Measurements from ENCODE around the gene SBF2. TPM values are rescaled to one million over a fixed set of nuclear protein-coding genes. Genes with fewer than 3 reads are reported as not detected.

Gene SBF2
- total RNA-seq, 1 donor from 2014 or later = 38.5 TPM

DNA sequence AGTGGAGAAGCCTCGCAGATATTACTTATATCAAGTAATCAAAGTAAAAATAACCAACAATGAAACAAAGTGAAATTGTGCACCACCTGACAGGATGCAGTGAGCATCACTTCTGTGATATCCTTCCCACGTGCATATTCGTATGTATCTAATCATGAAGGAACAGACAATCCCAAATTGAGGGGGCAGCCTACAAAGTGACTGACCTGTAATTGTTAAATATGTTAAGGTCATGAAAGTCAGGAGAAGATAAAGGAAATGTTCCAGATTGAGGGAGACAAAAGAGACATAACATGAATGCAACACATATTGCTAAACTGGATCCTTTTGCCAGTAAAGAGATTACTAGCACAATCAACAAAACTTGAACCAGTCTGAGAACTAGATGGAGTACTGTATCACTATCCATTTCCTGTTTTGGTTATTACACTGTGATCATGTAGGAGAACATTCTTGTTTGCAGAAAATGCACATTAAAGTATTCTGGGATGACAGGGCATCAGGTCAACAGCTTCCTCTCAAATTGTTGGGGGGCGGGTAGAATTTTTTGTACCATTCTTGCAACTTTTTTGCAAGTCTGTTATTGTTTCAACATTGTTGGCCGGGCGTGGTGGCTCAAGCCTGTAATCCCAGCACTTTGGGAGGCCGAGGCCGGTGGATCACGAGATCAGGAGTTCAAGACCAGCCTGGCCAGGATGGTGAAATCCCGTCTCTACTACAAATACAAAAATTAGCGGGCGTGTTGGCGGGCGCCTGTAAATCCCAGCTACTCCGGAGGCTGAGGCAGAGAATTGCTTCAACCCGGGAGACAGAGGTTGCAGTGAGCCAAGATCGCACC, 2.0 kb downstream of the SBF2 start:
- Histone ChIP-seq H3K4me3 (no peak overlapping the region), H3K27ac (peak overlapping the region; percentile 87), H3K27me3 (no peaks in the 10 kb centered on the region), H3K9me3 (no peaks in the 10 kb centered on the region), H3K4me1 (peaks cover 31% of the 10 kb centered on the region), H3K36me3 (no peaks in the 10 kb centered on the region)
- no peak for DNase-seq
- no peak for TF ChIP-seq CTCF (IDR thresholded peaks at IDR 0.05)
- ATAC-seq = no peak
- intact Hi-C loops (cut with DNase I) = no loop called here

DNA sequence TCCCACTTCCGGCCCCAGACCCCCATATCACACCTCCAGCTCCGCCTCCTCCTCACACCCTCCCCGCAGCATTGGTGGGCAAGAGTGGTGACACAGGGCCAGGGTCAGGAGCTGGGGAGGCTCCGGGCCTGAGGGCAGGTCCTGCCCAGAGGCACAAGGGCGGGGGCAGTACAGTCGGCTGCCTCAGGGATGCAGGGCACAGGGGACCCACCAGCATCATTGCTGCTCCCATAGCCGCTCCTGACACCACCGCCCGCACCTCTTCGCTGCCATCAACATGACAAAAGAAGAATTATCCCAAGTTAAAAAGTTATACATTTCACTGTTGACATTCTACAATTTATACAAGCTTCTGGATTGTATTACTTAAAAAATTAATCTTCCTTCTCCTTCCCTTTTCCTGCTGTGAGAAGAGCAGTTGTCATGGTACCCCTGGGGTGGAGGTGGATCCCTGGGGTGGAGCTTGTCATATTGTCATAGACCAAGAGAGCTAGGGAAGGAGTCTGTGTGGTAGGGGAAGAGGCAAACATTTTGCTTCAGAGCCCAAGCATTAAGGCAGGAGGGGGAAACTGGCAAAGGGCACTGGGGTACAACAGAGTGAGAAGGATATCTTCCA, 4.1 kb downstream of the SBF2 start:
- Histone ChIP-seq H3K4me1 (peaks cover 38% of the 10 kb centered on the region), H3K4me3 (no peak overlapping the region), H3K9me3 (no peaks in the 10 kb centered on the region), H3K27ac (no peak overlapping the region), H3K36me3 (no peaks in the 10 kb centered on the region), H3K27me3 (no peaks in the 10 kb centered on the region)
- TF ChIP-seq CTCF (IDR thresholded peaks at IDR 0.05) = no peak
- intact Hi-C loops (cut with DNase I) = no loop called here
- no peak for ATAC-seq
- DNase-seq = no peak

GRCh38 chr11:10288881-10289764, 4.9 kb downstream of the SBF2 start:
- no peaks in the 10 kb centered on the region for H3K36me3 ChIP-seq
- TF ChIP-seq CTCF (IDR thresholded peaks at IDR 0.05) = no peak
- H3K27ac ChIP-seq = no peak overlapping the region
- intact Hi-C loops (cut with DNase I) = no loop called here
- peaks cover 41% of the 10 kb centered on the region for H3K4me1 ChIP-seq
- no peaks in the 10 kb centered on the region for H3K27me3 ChIP-seq
- no peak for ATAC-seq
- H3K4me3 ChIP-seq = no peak overlapping the region
- DNase-seq = no peak
- H3K9me3 ChIP-seq = no peaks in the 10 kb centered on the region

DNA sequence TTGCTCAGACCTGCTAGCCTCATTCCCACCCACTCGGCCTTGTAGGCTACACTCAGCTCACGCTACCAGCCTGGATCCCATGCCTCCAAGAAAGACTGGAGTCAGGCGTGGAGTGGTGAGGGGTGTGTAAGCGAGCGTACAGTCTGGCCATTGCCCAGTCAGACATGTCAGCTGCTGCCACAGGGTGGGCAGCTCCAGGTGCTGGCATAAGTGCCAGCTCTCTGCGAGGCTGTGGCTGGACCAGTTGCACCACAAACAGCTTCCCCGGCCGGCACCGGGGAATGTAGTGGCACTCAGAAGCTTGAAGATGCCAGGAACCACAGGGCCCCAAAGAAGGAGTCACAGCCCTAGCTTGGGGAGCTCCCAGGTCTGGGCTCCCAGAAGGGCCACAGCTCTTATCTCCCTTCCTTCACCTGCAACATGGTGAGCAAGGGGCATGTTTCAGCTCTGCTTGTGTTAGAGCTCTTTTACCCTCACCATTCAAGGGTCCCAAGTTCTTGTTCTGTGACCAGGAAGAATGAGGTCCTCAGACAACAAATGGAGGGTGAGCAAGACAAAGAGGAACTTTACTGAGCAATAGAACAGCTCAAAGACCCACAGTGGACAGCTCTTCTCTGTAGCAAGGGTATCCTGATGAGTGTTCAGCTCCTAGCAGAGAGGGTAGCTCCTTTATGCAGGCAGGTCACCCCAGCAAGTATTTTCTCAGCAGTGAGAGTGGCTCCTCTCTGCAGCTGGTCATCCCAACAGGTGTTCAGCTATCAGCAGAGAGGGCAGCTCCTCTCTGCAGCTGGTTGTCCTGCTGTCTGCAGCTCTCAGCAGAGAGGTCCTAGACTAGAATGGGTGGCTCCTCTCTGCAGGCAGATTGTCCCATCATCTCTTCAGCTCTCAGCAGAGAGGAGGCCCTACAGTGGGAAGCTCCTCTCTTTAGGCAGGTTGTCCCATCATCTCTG, 6.0 kb downstream of the SBF2 start:
- Histone ChIP-seq H3K27ac (no peak overlapping the region), H3K27me3 (no peaks in the 10 kb centered on the region), H3K4me1 (peaks cover 47% of the 10 kb centered on the region), H3K4me3 (no peak overlapping the region), H3K36me3 (no peaks in the 10 kb centered on the region), H3K9me3 (no peaks in the 10 kb centered on the region)
- DNase-seq (no peak), ATAC-seq (no peak)
- TF ChIP-seq CTCF (IDR thresholded peaks at IDR 0.05) = no peak
- intact Hi-C loops (cut with DNase I) = no loop called here

DNA sequence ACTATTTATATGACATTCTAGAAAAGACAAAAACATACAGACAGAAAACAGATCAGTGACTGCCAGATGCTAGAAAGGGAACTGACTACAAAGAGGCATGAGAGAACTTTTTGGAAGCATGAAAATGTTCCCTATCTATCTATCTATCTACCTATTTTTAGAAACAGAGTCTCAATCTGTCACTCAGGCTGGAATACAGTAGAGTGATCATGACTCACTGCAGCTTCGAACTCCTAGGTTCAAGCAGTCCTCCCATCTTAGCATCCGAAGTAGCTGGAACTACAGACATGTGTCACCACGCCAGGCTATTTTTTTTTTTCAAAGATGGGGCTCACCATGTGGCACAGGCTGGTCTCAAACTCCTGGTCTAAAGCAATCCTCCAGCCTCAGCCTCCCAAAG, 6.9 kb downstream of the SBF2 start:
- no peaks in the 10 kb centered on the region for H3K27me3 ChIP-seq
- no peak overlapping the region for H3K4me3 ChIP-seq
- DNase-seq (no peak), ATAC-seq (no peak)
- peaks cover 39% of the 10 kb centered on the region for H3K4me1 ChIP-seq
- no peaks in the 10 kb centered on the region for H3K36me3 ChIP-seq
- no peak overlapping the region for H3K27ac ChIP-seq
- no peak for TF ChIP-seq CTCF (IDR thresholded peaks at IDR 0.05)
- intact Hi-C loops (cut with DNase I) = no loop called here
- no peaks in the 10 kb centered on the region for H3K9me3 ChIP-seq

Data from upper lobe of right lung (tissue), 1 donor.